KMS-11 (cell line): ENCODE measurements around the gene DNAJB6.

Experiments used
- H2AFZ ChIP-seq: fragments of 200-600 bp; sonication (generic); 2 replicates; pipeline ENCODE4 v1.6.1; 2016; ENCODE audit warnings: antibody characterized with exemption, mixed run types, low read depth
- H3K27ac ChIP-seq: fragments of 200-600 bp; sonication (generic); 2 replicates; pipeline ENCODE4 v1.6.1; 2016; ENCODE audit warnings: mild to moderate bottlenecking, mixed run types
- H3K27me3 ChIP-seq: fragments of 200-600 bp; sonication (generic); 2 replicates; pipeline ENCODE4 v1.6.1; 2017; ENCODE audit warnings: mild to moderate bottlenecking, low read depth, mixed run types, moderate library complexity; ENCODE audit not compliant: insufficient read depth
- H3K36me3 ChIP-seq: fragments of 200-600 bp; sonication (generic); 2 replicates; pipeline ENCODE4 v1.6.1; 2017; ENCODE audit warnings: mild to moderate bottlenecking, mixed run types; ENCODE audit not compliant: insufficient read depth
- H3K4me1 ChIP-seq: fragments of 200-600 bp; sonication (generic); 2 replicates; pipeline ENCODE4 v1.6.1; 2016; ENCODE audit warnings: mild to moderate bottlenecking, low read depth, mixed run types; ENCODE audit not compliant: poor library complexity, severe bottlenecking
- H3K4me2 ChIP-seq: fragments of 200-600 bp; sonication (generic); 2 replicates; pipeline ENCODE4 v1.7.0; 2016; ENCODE audit warnings: mild to moderate bottlenecking, mixed run types
- H3K4me3 ChIP-seq: fragments of 200-600 bp; sonication (generic); IDR thresholded peaks from 2 replicates; pipeline ENCODE4 v1.6.1; 2017; ENCODE audit warnings: low read depth, low read length, mixed read lengths; ENCODE audit not compliant: insufficient read depth
- H3K79me2 ChIP-seq: fragments of 200-600 bp; sonication (generic); 2 replicates; pipeline ENCODE4 v1.6.1; 2016; ENCODE audit warnings: low read depth, mixed run types; ENCODE audit not compliant: insufficient read depth
- H3K9ac ChIP-seq: fragments of 200-600 bp; sonication (generic); 2 replicates; pipeline ENCODE4 v1.6.1; 2016; ENCODE audit warnings: mild to moderate bottlenecking, mixed run types
- H4K20me1 ChIP-seq: fragments of 200-600 bp; sonication (generic); 2 replicates; pipeline ENCODE4 v1.6.1; 2016; ENCODE audit warnings: mild to moderate bottlenecking, mixed run types; ENCODE audit not compliant: insufficient read depth
- CTCF ChIP-seq: fragments of 200-600 bp; sonication (generic); conservative IDR thresholded peaks from 2 replicates; pipeline ENCODE4 v1.6.1; 2017; ENCODE audit warnings: low read depth, mild to moderate bottlenecking, antibody characterized with exemption, low read length, moderate library complexity, mixed read lengths

Gene DNAJB6

GRCh38 chr7:157413881-157414701 is 77.3 kb downstream of the DNAJB6 start:
- Histone ChIP-seq H3K4me3 (no peak overlapping the region), H3K27ac (no peak overlapping the region), H4K20me1 (no peaks in the 10 kb centered on the region), H3K79me2 (no peaks in the 10 kb centered on the region), H2AFZ (no peak overlapping the region), H3K36me3 (peaks cover 5% of the 10 kb centered on the region; the same call in 1 of the 2 replicates), H3K9ac (no peak overlapping the region), H3K4me2 (no peak overlapping the region), H3K4me1 (no peaks in the 10 kb centered on the region), H3K27me3 (no peaks in the 10 kb centered on the region)
- TF ChIP-seq CTCF: no peak

- no peak overlapping the region for H3K27ac ChIP-seq
- H3K4me1 ChIP-seq: no peaks in the 10 kb centered on the region
- no peak overlapping the region for H3K4me2 ChIP-seq
- no peaks in the 10 kb centered on the region for H3K27me3 ChIP-seq
- no peaks in the 10 kb centered on the region for H4K20me1 ChIP-seq
- no peaks in the 10 kb centered on the region for H3K79me2 ChIP-seq
- H3K9ac ChIP-seq: no peak overlapping the region
- no peak overlapping the region for H3K4me3 ChIP-seq
- H2AFZ ChIP-seq: no peak overlapping the region
- TF ChIP-seq CTCF: no peak
- peaks cover 5% of the 10 kb centered on the region; the same call in 1 of the 2 replicates for H3K36me3 ChIP-seq
Measured at GRCh38 chr7:157414702-157415096, 77.9 kb downstream of the DNAJB6 start.

- Histone ChIP-seq H3K4me1 (no peaks in the 10 kb centered on the region), H3K79me2 (no peaks in the 10 kb centered on the region), H4K20me1 (no peaks in the 10 kb centered on the region), H3K4me2 (no peak overlapping the region), H2AFZ (no peak overlapping the region), H3K4me3 (no peak overlapping the region), H3K9ac (no peak overlapping the region), H3K27me3 (no peaks in the 10 kb centered on the region), H3K27ac (no peak overlapping the region), H3K36me3 (peaks cover 5% of the 10 kb centered on the region; the same call in 1 of the 2 replicates)
- TF ChIP-seq CTCF: no peak
Measured at GRCh38 chr7:157415486-157415885, 78.7 kb downstream of the DNAJB6 start.

GRCh38 chr7:157416011-157416410 is 79.2 kb downstream of the DNAJB6 start:
- H3K27me3 ChIP-seq: no peaks in the 10 kb centered on the region
- peaks cover 5% of the 10 kb centered on the region; the same call in 1 of the 2 replicates for H3K36me3 ChIP-seq
- no peak overlapping the region for H2AFZ ChIP-seq
- no peak overlapping the region for H3K4me2 ChIP-seq
- no peaks in the 10 kb centered on the region for H4K20me1 ChIP-seq
- no peak overlapping the region for H3K9ac ChIP-seq
- H3K27ac ChIP-seq: no peak overlapping the region
- no peaks in the 10 kb centered on the region for H3K4me1 ChIP-seq
- H3K4me3 ChIP-seq: no peak overlapping the region
- no peaks in the 10 kb centered on the region for H3K79me2 ChIP-seq
- no peak for TF ChIP-seq CTCF
